HG03571 (cell line): ENCODE results near the gene TAF7.
"Not testable (repeated sequence)": the region's sequence is repeated elsewhere in the genome, so short reads cannot be mapped to it uniquely, and the experiment has no call there.

Experiments
- ATAC-seq: cut with Tn5 transposase; IDR thresholded peaks from one replicate; pipeline ENCODE4 v1.9.1; 2021; ENCODE audit not compliant: unreplicated experiment

Gene TAF7

GRCh38 chr5:141320225-141321169 lies at the start of gene TAF7:
Gene TAF7, minus strand, starts transcription at chr5:141320784. Its CDS starts 740 bp downstream, at chr5:141320044.
- ATAC-seq: peak; percentile 92

- ATAC-seq: no peak
Measured at GRCh38 chr5:141366016-141366896, 45.7 kb upstream of the TAF7 start.

- no peak for ATAC-seq
Measured at GRCh38 chr5:141363952-141364660, 43.5 kb upstream of the TAF7 start, which contains the start of gene PCDHGA5. Gene PCDHGA5, plus strand, starts transcription at chr5:141364162. Its CDS starts 169 bp downstream, at chr5:141364331.

- no peak for ATAC-seq
Measured at GRCh38 chr5:141362719-141363118, 42.1 kb upstream of the TAF7 start.

GRCh38 chr5:141360685-141361084 lies 40.1 kb upstream of the TAF7 start:
- no peak for ATAC-seq

- no peak for ATAC-seq
Measured at GRCh38 chr5:141359790-141360426, 39.3 kb upstream of the TAF7 start, which contains the start of gene PCDHGB2. Gene PCDHGB2, plus strand, starts transcription at chr5:141359994. Its CDS starts 142 bp downstream, at chr5:141360136.

- ATAC-seq: no peak
Measured at GRCh38 chr5:141356950-141357349, 36.4 kb upstream of the TAF7 start.

- no peak for ATAC-seq
Measured at GRCh38 chr5:141356133-141356532, 35.5 kb upstream of the TAF7 start.

GRCh38 chr5:141355641-141356040 lies 35.1 kb upstream of the TAF7 start:
- no peak for ATAC-seq

- no peak for ATAC-seq
Measured at GRCh38 chr5:141354900-141355469, 34.4 kb upstream of the TAF7 start, which contains the start of gene PCDHGA4. Gene PCDHGA4, plus strand, starts transcription at chr5:141355021. Its CDS starts 87 bp downstream, at chr5:141355108.

- ATAC-seq: no peak
Measured at GRCh38 chr5:141351591-141351990, 31.0 kb upstream of the TAF7 start.

- ATAC-seq: no peak
Measured at GRCh38 chr5:141349917-141350619, 29.5 kb upstream of the TAF7 start, which contains the start of gene PCDHGB1. Gene PCDHGB1, plus strand, starts transcription at chr5:141350099. Its CDS starts 162 bp downstream, at chr5:141350261.

- ATAC-seq: not testable (repeated sequence)
Measured at GRCh38 chr5:141346017-141346416, 25.4 kb upstream of the TAF7 start.

GRCh38 chr5:141345327-141345726 lies 24.7 kb upstream of the TAF7 start:
- no peak for ATAC-seq

- no peak for ATAC-seq
Measured at GRCh38 chr5:141343953-141344463, 23.4 kb upstream of the TAF7 start.

- no peak for ATAC-seq
Measured at GRCh38 chr5:141343242-141343952, 22.8 kb upstream of the TAF7 start, which contains the start of gene PCDHGA3. Gene PCDHGA3, plus strand, starts transcription at chr5:141343829. Its CDS starts 205 bp downstream, at chr5:141344034.

- no peak for ATAC-seq
Measured at GRCh38 chr5:141342773-141343172, 22.2 kb upstream of the TAF7 start.

- ATAC-seq: not testable (repeated sequence)
Measured at GRCh38 chr5:141340781-141341354, 20.3 kb upstream of the TAF7 start.
